Pancreas (tissue), 10 donors: ENCODE results near the gene NME8. TPM values are rescaled to one million over a fixed set of nuclear protein-coding genes. Genes with fewer than 3 reads are reported as not detected.

Experiments used
- ATAC-seq, 4 donors: fragments of 200-7000 bp; cut with Tn5 transposase; one replicate each; pipeline versions ENCODE4 v1.8.0 to v1.9.1; 2020; ENCODE audit warnings: mild to moderate bottlenecking in 4 of 4, moderate library complexity in 4 of 4
- DNase-seq, 6 donors: peaks; one replicate each; pipeline ENCODE4 v3.0.0-alpha.2; 2020
- FAIRE-seq: peaks from 2 replicates; lab custom pipeline; 2012; peaks lifted over from hg19 to GRCh38; lab: Jason Lieb, UNC
- H3K27ac ChIP-seq, 4 donors: fragments of 200-600 bp; sonication (generic); 1 replicate in 3 of 4; 2 replicates in 1 of 4; pipeline versions ENCODE4 v1.5.0 to v1.8.0; 2020
- H3K27me3 ChIP-seq, 4 donors: fragments of 200-600 bp; one replicate each; pipeline ENCODE4 v1.8.0; 2021
- H3K36me3 ChIP-seq, 3 donors: fragments of 200-600 bp; sonication (generic) in 1 of 3; one replicate each; pipeline versions ENCODE4 v1.5.0 to v1.8.0; 2020 to 2021
- H3K4me1 ChIP-seq, 3 donors: fragments of 200-600 bp; one replicate each; pipeline ENCODE4 v1.8.0; 2021
- H3K4me3 ChIP-seq, 4 donors: fragments of 200-600 bp; sonication (generic) in 2 of 4; one replicate each; pipeline versions ENCODE4 v1.5.0 to v1.8.0; 2020 to 2021
- H3K9me3 ChIP-seq, 4 donors: fragments of 200-600 bp; one replicate each; pipeline ENCODE4 v1.8.0; 2021
- CTCF ChIP-seq, 4 donors: fragments of 200-600 bp; sonication (generic) in 3 of 4; IDR thresholded peaks; one replicate each; pipeline versions ENCODE4 v1.5.0 to v1.8.0; 2021; ENCODE audit warnings: antibody characterized with exemption in 4 of 4
- WGBS, 2 donors: extraction: QIAGEN DNeasy Blood & Tissue Kit; methylation state at CpG; one replicate each; pipeline ENCODE4 v1.1.7; 2013; 5-methylcytosine and 5-hydroxymethylcytosine counted together
- intact Hi-C, 3 donors: fragments of 100-400 bp; cut with DNase I; formaldehyde crosslinking; loops; one replicate each; pipeline versions ENCODE4 v1.11.1 to v1.14.2; 2022
- polyA plus RNA-seq, 2 donors: library from polyadenylated mRNA; stranded (reverse); fragments of 200-250 nt; gene quantifications; one replicate each; pipeline ENCODE4 v1.2.3, GENCODE V29; 2013
- total RNA-seq, 6 donors: library from RNA; stranded (reverse); fragmentation: NEBNext Ultra II Directional in 4 of 6; extraction: Animal tissue kit (Norgen Biotek cat#: 25700) in 4 of 6; gene quantifications; one replicate each; pipeline versions ENCODE4 v1.2.1 to v1.2.4, GENCODE V29; 2021 to 2023
- donor health status: healthy with polysubstance abuse.
- donor health status: DM: no; HTN: no; CAD: no; lungs with moderate emphysema.
- donor health status: DM: no; HTN: no; CAD: no.
- donor health status: control.
- donor health status: control.
- donor health status: Bipolar disorder and iron deficiency.
- donor health status: DM: yes; HTN: yes; CAD: no.
- donor health status: DM: no; HTN: no; CAD: no.
- donor health status: DM: no; HTN: no; CAD: no.
- donor health status: DM: yes; HTN: yes; CAD: no.

The NME8 gene
- total and polyA plus RNA-seq, 8 donors: not detected

GRCh38 chr7:37825038-37825437, 23.4 kb upstream of the NME8 start:
- WGBS, 2 donors: 41 to 53% methylated on average over 3 of the region's 3 CpGs
- Histone ChIP-seq H3K9me3 (no peaks in the 10 kb centered on the region), H3K4me1 (no peaks in the 10 kb centered on the region), H3K4me3 (no peak overlapping the region), H3K27me3 (no peaks in the 10 kb centered on the region), H3K36me3 (no peaks in the 10 kb centered on the region), H3K27ac (no peak overlapping the region)
- no peak for TF ChIP-seq CTCF (IDR thresholded peaks at IDR 0.05)
- no peak for ATAC-seq
- no peak for FAIRE-seq
- intact Hi-C loops: no loop called here
- DNase-seq: no peak

DNA sequence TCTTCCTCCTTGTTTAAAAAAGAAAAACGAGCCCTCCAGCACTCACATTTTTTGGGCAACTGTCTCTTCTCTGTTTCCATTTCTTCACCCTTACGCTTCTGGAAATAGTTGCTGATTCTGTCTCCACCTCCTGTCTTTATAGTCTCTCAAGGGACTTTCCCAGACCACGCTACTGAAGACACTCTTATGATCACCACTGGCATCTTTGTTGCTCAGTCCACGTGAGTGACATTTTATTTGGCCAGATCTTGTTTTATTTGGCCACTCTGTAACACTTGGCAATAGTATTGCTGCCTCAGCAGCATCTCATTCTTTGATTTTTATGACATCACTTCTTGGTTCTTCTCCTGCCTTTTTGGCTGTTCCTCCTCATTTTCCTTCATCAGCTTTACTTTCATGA, 21.6 kb upstream of the NME8 start:
- H3K4me3 ChIP-seq: no peak overlapping the region

DNA sequence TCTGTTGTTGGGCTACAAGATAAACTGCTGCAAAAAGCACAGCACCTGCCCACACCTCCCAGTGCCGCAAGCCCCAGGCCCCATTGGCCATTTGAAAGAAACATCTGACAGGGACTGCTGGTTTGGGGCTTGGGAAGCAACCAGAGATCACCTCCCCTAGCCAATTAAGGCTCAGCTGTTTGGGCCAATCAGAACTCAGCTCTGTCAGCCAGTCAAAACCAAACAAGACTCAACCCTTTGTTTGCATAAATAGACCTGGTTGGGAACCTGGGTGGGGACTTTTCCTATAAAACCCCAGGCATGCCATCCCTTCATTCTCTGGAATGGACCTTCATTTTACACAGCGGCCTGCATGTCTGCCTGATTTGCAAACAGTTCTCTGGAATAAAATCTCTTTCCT, 17.2 kb upstream of the NME8 start:
- Histone ChIP-seq H3K9me3 (no peaks in the 10 kb centered on the region), H3K4me1 (peaks cover 0 to 4% (median 0%) of the 10 kb centered on the region in 3 donors), H3K36me3 (no peaks in the 10 kb centered on the region), H3K27ac (no peak overlapping the region), H3K27me3 (no peaks in the 10 kb centered on the region), H3K4me3 (no peak overlapping the region)
- DNase-seq: no peak
- no peak for TF ChIP-seq CTCF (IDR thresholded peaks at IDR 0.05)
- WGBS, 2 donors: 93 to 94% methylated on average over 2 of the region's 2 CpGs
- intact Hi-C loops: loop anchor here in 1 of 3 donors (10.0 kb wide), 1 partner anchor 596 kb away; no protein-coding TSS in a partner anchor
- FAIRE-seq: no peak
- no peak for ATAC-seq

More for the DNA sequence above, 21.6 kb upstream of the NME8 start:
- 46 to 57% methylated on average over 4 of the region's 4 CpGs for WGBS, 2 donors
- no peaks in the 10 kb centered on the region for H3K9me3 ChIP-seq
- FAIRE-seq (no peak), DNase-seq (no peak), ATAC-seq (no peak)
- no peaks in the 10 kb centered on the region for H3K27me3 ChIP-seq
- no peaks in the 10 kb centered on the region for H3K36me3 ChIP-seq
- intact Hi-C loops: no loop called here
- TF ChIP-seq CTCF (IDR thresholded peaks at IDR 0.05): no peak
- H3K4me1 ChIP-seq: no peaks in the 10 kb centered on the region
- H3K27ac ChIP-seq: no peak overlapping the region

- Histone ChIP-seq H3K27me3 (peaks cover 0 to under 1% (median 0%) of the 10 kb centered on the region in 4 donors), H3K4me1 (peaks cover 0 to 4% (median 0%) of the 10 kb centered on the region in 3 donors), H3K9me3 (no peaks in the 10 kb centered on the region), H3K27ac (no peak overlapping the region), H3K4me3 (no peak overlapping the region), H3K36me3 (no peaks in the 10 kb centered on the region)
- FAIRE-seq (no peak), DNase-seq (peak in 5 of 6 donors; percentile 9 to 42 (median 38)), ATAC-seq (peak in 3 of 4 donors; percentile 70 to 73 (median 72))
- intact Hi-C loops: loop anchor here in 1 of 3 donors (10.0 kb wide), 1 partner anchor 597 kb away; no protein-coding TSS in a partner anchor
- 5 to 12% methylated on average over 4 of the region's 4 CpGs for WGBS, 2 donors
- no peak for TF ChIP-seq CTCF (IDR thresholded peaks at IDR 0.05)
Measured at GRCh38 chr7:37832194-37832593, 16.2 kb upstream of the NME8 start.

- H3K27me3 ChIP-seq: peaks cover 0 to 8% (median 0%) of the 10 kb centered on the region in 4 donors
- H3K4me1 ChIP-seq: peaks cover 0 to 4% (median 0%) of the 10 kb centered on the region in 3 donors
- FAIRE-seq: no peak
- H3K4me3 ChIP-seq: no peak overlapping the region
- ATAC-seq: peak in 3 of 4 donors; percentile 74 to 79 (median 78)
- H3K36me3 ChIP-seq: no peaks in the 10 kb centered on the region
- no peak overlapping the region for H3K27ac ChIP-seq
- DNase-seq: peak in 3 of 6 donors; percentile 33 to 40 (median 37)
- WGBS, 2 donors: 20 to 25% methylated on average over 21 of the region's 21 CpGs
- TF ChIP-seq CTCF (IDR thresholded peaks at IDR 0.05): peak in 3 of 4 donors; percentile 45 to 60 (median 52)
- H3K9me3 ChIP-seq: no peaks in the 10 kb centered on the region
- intact Hi-C loops: loop anchor here in 1 of 3 donors (10.0 kb wide), 1 partner anchor 598 kb away; no protein-coding TSS in a partner anchor
Measured at GRCh38 chr7:37833107-37833817, 15.1 kb upstream of the NME8 start.
